ENCODE measurements around the gene TNNT1.

GRCh38 chr19:55109527-55110291, 39.3 kb downstream of the TNNT1 start:
- TF ChIP-seq EZH2 (IDR thresholded peaks at IDR 0.05) (no peak), POLR2AphosphoS5 (IDR thresholded peaks at IDR 0.05; ENCODE audit: borderline replicate concordance, low read depth, low read length) (no peak)

All from SK-N-MC (cell line).